HG02970 (cell line): ENCODE results near the gene ATP11B.

Experiments used
- ATAC-seq: cut with Tn5 transposase; IDR thresholded peaks from one replicate; pipeline ENCODE4 v1.9.1; 2021; ENCODE audit warnings: mild to moderate bottlenecking, moderate library complexity, moderate number of reproducible peaks; ENCODE audit not compliant: unreplicated experiment, low FRiP score

The ATP11B gene

DNA sequence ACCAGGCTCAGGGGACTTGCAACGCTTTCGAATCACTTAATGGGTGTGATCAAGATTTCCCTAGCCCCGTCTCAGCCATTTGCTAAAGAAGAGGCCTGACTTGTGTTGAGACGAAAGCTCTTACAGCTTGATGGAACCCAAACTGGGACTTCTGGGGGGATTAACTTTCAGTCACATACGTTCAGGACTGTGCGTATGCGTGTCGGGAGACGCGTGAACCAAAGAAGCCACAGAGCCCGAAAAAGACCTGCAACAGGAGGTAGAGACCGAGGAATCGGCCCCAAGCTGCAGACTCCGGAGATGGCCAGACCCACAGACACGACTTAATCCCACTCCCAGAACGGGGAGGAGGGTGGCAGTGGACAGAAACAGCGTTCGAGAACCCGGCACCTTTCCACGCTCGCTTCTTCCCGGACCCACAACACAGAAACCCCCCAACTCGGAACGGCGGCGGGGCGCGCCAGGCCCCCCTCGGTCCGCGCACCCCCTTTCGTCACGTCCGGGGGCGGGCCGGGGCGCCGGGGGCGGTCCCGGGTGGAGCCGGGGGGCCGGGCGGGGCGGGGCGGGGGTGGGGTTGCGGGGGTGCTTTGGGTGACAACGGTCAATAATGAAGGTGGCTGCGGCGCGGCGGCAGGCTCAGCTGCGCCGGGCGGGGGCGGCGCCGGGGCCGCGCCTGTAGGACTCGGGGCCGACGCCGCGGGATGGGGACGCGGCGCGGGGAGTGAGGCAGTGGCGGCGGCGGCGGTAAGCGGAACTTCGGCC, at the start of gene ATP11B:
Gene ATP11B, plus strand, starts transcription at position 604 of the 762 bp plus-strand sequence. CDS start 256 bp downstream, outside the sequence.
- ATAC-seq = peak; percentile 82

- ATAC-seq = no peak
Observed at GRCh38 chr3:182746959-182747358, 46.3 kb upstream of the ATP11B start.

- ATAC-seq = no peak
Observed at GRCh38 chr3:182755308-182755707, 38.0 kb upstream of the ATP11B start.

GRCh38 chr3:182755712-182756111, 37.6 kb upstream of the ATP11B start:
- ATAC-seq = no peak

GRCh38 chr3:182760576-182761164, 32.6 kb upstream of the ATP11B start:
- ATAC-seq = no peak

GRCh38 chr3:182763896-182764295, 29.4 kb upstream of the ATP11B start:
- ATAC-seq = no peak

GRCh38 chr3:182765287-182765686, 28.0 kb upstream of the ATP11B start:
- ATAC-seq = no peak

GRCh38 chr3:182766099-182766498, 27.2 kb upstream of the ATP11B start:
- ATAC-seq = no peak

GRCh38 chr3:182768413-182768812, 24.9 kb upstream of the ATP11B start:
- no peak for ATAC-seq

DNA sequence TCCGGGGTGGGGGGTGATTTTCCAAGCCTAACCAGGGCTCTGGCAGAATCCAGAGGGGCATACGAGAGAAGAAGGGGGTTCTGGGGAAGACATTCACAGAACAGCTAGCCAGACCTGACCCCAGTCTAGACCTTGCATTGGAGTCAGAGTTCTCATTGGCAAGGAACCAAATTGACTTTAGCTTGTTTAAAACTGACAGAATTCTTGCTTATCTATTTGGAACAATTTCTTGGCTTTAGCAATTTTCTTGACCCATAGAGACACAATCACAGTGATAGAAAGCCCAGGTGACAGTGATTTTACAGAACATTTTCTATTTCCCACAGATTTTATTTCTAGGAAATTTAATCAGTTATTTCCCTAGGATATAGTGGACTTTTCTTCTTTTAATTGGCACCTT, 23.6 kb upstream of the ATP11B start:
- no peak for ATAC-seq

- no peak for ATAC-seq
Observed at GRCh38 chr3:182782149-182782548, 11.2 kb upstream of the ATP11B start.

DNA sequence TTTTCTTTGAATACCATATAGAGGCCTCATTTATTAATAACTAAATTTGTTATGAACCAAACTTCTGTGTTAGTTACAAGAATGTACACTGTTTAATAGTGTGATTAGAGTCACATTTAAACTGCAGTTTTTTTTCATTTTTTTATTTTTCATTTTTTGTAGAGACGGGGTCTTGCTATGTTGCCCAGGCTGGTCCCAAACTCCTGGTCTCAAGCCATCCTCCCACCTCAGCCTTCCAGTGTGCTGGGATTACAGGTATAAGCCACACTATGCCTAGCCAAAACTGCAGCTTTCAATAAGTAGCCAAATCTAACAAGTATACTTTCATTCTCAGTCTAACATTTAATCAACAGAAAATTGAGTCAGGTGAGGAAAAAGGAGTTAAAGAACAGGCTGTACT, 10.2 kb upstream of the ATP11B start:
- no peak for ATAC-seq

- no peak for ATAC-seq
Observed at GRCh38 chr3:182784542-182784941, 8.8 kb upstream of the ATP11B start.

- ATAC-seq = no peak
Observed at GRCh38 chr3:182785142-182785541, 8.2 kb upstream of the ATP11B start.

DNA sequence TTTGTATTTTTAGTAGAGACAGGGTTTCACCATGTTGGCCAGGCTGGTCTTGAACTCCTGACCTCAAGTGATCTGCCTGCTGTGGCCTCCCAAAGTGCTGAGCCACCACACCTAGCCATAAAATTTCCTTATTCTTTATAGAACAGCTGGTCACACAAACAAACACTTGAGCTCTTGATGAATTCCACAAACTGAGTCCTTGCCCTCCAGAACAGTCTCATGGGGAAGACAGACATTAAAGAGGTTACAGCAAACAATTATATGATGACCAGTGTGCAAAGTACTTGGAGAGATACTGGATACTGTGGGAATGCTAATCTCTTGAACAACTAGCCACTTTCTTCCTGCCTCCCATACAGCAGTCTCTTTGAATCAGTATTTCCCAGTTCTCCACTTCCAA, 7.5 kb upstream of the ATP11B start:
- no peak for ATAC-seq

DNA sequence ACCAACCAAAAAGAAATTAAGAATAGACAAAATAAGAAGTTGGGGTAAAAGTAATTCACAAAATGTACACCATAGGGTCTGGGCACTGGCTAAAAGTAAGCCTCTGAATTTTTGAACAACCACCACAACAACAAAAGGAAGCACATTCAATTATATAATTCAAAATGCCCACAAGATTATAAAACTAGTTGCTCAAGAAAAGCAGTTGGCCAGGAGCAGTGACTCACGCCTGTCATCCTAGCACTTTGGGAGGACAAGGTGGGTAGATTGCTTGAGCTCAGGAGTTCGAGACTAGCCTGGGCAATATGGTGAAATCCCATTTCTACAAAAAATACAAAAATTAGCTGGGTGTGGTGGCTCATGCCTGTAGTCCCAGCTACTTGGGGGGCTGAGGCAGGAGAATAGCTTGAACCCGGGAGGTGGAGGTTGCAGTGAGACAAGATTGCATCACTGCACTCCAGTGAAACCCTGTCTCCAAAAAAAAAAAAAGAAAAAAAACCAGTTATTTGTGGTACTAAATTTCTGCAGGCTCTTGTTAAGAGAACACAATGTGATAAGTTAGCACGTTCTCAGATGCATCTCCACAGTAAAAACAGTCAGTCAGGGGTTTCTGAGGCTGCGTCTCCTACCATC, 6.6 kb upstream of the ATP11B start:
- no peak for ATAC-seq

DNA sequence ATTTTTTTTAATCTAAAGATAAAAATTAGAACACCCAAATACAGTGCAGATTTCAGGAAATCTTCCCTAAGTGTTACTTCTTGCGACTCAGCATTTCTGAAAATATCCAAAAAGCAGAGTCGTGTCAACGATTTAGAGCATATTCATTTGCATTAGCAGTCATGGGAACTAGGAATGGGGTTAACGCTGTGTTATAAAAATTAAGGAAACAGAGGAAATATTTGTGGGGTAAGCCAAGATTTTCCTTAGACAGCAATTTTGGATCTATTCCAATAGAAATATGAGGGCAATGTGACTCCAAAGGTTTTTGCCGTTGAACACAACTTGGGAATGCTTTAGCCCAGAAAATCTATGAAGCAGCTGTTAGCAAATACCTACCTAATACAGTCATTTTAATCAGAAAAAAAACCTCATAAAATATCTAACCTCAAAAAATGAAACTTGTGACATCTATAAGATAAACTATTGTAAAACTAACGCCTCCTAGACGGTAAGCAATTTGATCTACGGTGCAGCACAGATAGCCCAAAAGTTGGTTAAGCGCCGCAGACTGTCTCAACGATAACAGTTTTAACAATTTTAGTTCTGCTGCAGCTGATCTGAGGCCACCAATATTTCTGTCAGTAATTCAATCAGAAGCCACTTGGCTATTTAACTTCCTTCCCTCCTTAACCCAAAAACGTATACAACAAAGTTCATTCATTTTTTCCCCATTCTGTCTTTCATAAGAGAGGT, 5.8 kb upstream of the ATP11B start:
- no peak for ATAC-seq

GRCh38 chr3:182789371-182789770, 3.9 kb upstream of the ATP11B start:
- ATAC-seq = no peak

- ATAC-seq = no peak
Observed at GRCh38 chr3:182790612-182791011, 2.7 kb upstream of the ATP11B start.

- ATAC-seq = peak; percentile 41
Observed at GRCh38 chr3:182793663-182794454, 555 bp downstream of the ATP11B start.
